PFSK-1 (cell line): ENCODE data around the gene MEG3.
A peak's percentile ranks its signal among the peaks of the same experiment; 100 is the strongest.

Experiments
- FOXP2 ChIP-seq: optimal IDR thresholded peaks from 2 replicates; pipeline ENCODE3; 2011; ENCODE audit warnings: borderline replicate concordance, control low read depth, inconsistent platforms; ENCODE audit not compliant: insufficient read depth; ENCODE audit errors: extremely low read length, extremely low read depth
- POLR2AphosphoS5 ChIP-seq: IDR thresholded peaks from 2 replicates; pipeline ENCODE4 v1.6.1; 2012; ENCODE audit warnings: low read depth, mild to moderate bottlenecking, control low read depth, low read length, moderate library complexity
- REST ChIP-seq, 2 experiments: IDR thresholded peaks; 2 replicates each; pipeline versions ENCODE4 v1.6.1 to v1.8.0; 2011 to 2012; ENCODE audit warnings: low read depth in 2 of 2, low read length in 2 of 2, control low read depth in 1 of 2, inconsistent platforms in 1 of 2, mild to moderate bottlenecking in 1 of 2, moderate library complexity in 1 of 2; ENCODE audit not compliant: insufficient read depth in 1 of 2
- SIN3A ChIP-seq: IDR thresholded peaks from 2 replicates; pipeline ENCODE4 v1.6.1; 2012; ENCODE audit warnings: mild to moderate bottlenecking, low read length, moderate library complexity, borderline replicate concordance; ENCODE audit not compliant: insufficient read depth
- TAF1 ChIP-seq: IDR thresholded peaks from 2 replicates; pipeline ENCODE4 v1.6.1; 2012; ENCODE audit warnings: low read length, control low read depth, borderline replicate concordance; ENCODE audit not compliant: insufficient read depth

GRCh38 chr14:100905166-100905565 lies 79.2 kb downstream of the MEG3 start:
- TF ChIP-seq TAF1 (no peak), POLR2AphosphoS5 (0 out of 2 replicates have a peak, but pooled peaks have one; percentile 7), REST (IDR thresholded peaks at IDR 0.05; ENCODE audit: insufficient read depth in 1 of 2, low read depth in 2 of 2, low read length in 2 of 2) (no peak), SIN3A (no peak), FOXP2 (no peak)
